Measurements from ENCODE around the gene LIFR.

DNA sequence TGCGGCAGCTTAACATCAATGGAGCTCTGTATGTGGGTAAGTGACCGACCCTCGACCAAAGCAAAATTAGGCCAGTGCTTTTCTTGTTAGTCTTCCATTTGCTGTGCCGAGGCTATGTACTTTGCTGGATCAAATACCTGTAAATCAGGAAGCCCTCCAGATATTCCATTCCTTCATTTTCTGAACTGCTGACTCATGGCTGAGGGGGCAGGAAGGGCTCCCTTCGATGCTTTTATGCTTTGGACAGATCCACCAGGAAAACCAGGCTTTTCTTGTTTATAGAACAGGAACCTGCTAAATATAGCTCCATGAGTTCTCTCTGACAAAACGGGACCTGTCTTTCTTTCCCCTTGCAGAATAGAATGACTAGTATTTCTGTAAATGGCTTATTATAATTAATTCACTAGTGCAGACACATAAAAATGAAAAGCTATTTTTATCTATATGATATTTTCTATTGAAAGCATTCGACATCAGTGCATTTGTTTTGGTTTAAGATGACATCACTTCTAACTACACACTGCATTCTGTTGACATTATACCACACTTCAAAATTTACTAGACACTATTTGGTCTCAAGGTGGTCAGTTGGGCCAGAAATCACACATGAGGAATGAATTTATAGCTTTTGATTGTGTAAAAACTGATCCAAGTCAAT lies 93.3 kb downstream of the LIFR start:
- no peak for TF ChIP-seq CTCF (IDR thresholded peaks at IDR 0.05)
- no peak for TF ChIP-seq EP300 (IDR thresholded peaks at IDR 0.05)
- TF ChIP-seq POLR2A (IDR thresholded peaks at IDR 0.05): no peak
- no peak for TF ChIP-seq POLR2AphosphoS5 (IDR thresholded peaks at IDR 0.05)

Measured in suprapubic skin (tissue), 4 donors.